NB4 (cell line): ENCODE data around the gene SLC6A16.
"Not testable (repeated sequence)": the region's sequence is repeated elsewhere in the genome, so short reads cannot be mapped to it uniquely, and the experiment has no call there.

ENCODE experiments used
- POLR2A ChIP-seq: IDR thresholded peaks from 2 replicates; pipeline ENCODE4 v1.6.1; 2011; ENCODE audit warnings: mild to moderate bottlenecking; ENCODE audit not compliant: insufficient read length; ENCODE audit errors: extremely low read depth
- TF ChIP-seq, protein P1 (sequence below): IDR thresholded peaks from 2 replicates; pipeline ENCODE4 v1.6.1; 2011; ENCODE audit warnings: low read depth, low read length
- TF ChIP-seq, protein P2 (sequence below): IDR thresholded peaks from one replicate; pipeline ENCODE4 v1.5.1; 2012; ENCODE audit warnings: low read depth, low read length

DNA sequence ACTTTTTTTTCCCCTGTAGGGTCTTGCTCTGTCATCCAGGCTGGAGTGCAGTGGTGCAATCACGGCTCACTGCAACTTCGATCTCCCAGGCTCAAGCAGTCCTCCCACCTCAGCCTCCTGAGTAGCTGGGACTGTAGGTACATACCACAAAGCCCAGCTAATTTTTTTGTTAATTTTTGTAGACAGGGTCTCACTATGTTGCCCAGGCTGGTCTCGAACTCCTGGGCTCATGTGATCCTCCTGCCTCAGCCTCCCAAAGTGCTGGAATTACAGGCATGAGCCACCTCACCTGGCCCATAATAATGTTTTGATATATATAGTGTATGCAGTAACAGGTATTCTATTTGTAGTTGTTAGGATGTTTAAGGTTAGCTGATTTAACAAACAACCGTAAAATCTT lies 6.2 kb upstream of the SLC6A16 start:
- TF ChIP-seq, protein P1, sequence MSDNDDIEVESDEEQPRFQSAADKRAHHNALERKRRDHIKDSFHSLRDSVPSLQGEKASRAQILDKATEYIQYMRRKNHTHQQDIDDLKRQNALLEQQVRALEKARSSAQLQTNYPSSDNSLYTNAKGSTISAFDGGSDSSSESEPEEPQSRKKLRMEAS: not testable (repeated sequence)
- TF ChIP-seq, protein P2, sequence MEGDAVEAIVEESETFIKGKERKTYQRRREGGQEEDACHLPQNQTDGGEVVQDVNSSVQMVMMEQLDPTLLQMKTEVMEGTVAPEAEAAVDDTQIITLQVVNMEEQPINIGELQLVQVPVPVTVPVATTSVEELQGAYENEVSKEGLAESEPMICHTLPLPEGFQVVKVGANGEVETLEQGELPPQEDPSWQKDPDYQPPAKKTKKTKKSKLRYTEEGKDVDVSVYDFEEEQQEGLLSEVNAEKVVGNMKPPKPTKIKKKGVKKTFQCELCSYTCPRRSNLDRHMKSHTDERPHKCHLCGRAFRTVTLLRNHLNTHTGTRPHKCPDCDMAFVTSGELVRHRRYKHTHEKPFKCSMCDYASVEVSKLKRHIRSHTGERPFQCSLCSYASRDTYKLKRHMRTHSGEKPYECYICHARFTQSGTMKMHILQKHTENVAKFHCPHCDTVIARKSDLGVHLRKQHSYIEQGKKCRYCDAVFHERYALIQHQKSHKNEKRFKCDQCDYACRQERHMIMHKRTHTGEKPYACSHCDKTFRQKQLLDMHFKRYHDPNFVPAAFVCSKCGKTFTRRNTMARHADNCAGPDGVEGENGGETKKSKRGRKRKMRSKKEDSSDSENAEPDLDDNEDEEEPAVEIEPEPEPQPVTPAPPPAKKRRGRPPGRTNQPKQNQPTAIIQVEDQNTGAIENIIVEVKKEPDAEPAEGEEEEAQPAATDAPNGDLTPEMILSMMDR: not testable (repeated sequence)
- TF ChIP-seq POLR2A: not testable (repeated sequence)
